Stimulated activated CD4-positive, alpha-beta T cell treated with anti-CD3 and anti-CD28 coated beads, Interleukin-12 subunit alpha, Interleukin-12 subunit beta, amount 100 ng/mL, for 4 hours (primary cell): ENCODE data around the gene TRPV3.

Experiments
- DNase-seq: peaks from one replicate; pipeline ENCODE4 v3.0.0-alpha.2; 2020

The TRPV3 gene

DNA sequence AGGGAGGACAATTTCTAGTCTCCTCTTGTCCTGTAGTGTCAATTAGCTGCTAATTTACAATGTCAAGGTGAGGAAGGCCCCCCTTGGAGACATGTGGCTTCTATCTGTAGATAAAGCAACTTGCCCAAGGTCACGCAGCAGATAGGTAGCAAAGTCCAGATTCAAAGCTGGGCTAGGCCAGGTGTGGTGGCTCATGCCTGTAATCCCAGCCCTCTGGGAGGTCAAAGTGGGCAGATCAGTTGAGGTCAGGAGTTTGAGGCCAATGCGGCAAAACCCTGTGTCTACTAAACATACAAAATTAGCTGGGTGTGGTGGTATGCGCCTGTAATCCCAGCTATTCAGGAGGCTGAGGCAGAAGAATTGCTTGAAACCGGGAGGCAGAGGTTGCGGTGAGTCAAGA lies 11.1 kb downstream of the TRPV3 start:
- no peak for DNase-seq

DNA sequence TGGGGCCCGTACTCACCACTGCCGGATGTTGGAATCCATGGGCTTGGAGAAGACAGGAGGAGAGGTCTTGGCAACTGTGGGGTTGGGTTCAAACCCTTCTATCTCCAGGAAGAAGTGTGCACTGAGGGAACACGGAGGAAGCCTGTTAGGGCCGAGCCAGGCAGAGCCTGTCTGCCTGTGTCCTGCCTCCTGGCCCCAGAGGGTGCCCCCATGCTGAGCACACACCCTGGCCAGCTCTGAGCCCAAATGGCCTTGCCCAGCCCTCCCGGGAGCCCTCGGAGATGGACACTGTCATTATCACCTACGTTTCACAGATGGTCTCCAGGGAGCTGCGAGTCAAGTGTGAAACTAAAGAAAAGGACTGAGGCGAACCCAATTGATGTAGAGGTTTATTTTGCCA lies 12.5 kb downstream of the TRPV3 start:
- DNase-seq = no peak

DNA sequence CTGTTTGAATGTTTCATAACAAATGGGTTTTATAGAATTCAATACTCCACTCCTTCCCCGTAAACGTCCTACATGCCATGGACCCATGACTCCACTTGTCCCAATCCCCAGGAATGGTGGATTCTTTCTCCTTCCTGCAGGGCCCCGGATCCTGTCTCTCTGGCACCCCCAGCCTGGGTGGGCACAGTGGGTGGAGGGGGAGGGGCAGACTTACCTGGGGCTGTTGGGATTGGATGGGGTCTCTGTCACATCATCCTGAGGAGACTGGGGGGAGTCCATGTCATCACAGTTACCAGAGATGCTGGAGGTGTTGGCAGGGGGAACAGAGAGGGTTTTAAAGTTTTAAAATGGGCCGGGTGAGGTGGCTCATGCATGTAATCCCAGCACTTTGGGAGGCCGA lies 13.2 kb downstream of the TRPV3 start:
- no peak for DNase-seq

DNA sequence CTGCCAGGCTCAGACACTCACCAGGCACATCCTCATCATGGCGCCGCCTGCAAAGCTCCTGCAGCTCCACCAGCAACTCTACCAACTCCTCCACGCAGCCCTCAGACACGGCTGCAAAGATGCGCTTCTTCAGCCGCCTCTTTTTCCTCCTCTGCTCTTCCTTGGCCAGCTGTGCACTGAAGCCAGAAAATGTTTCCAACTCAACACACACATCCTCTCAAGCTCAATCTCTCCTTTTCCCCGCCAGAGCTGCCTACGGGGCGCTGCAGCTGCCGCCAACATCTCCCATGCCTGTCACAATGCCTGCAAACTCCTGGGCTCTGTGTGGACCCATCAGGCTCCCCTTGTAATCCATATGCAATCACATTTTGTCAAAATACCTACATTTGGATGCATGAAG lies 14.2 kb downstream of the TRPV3 start:
- DNase-seq = no peak

DNA sequence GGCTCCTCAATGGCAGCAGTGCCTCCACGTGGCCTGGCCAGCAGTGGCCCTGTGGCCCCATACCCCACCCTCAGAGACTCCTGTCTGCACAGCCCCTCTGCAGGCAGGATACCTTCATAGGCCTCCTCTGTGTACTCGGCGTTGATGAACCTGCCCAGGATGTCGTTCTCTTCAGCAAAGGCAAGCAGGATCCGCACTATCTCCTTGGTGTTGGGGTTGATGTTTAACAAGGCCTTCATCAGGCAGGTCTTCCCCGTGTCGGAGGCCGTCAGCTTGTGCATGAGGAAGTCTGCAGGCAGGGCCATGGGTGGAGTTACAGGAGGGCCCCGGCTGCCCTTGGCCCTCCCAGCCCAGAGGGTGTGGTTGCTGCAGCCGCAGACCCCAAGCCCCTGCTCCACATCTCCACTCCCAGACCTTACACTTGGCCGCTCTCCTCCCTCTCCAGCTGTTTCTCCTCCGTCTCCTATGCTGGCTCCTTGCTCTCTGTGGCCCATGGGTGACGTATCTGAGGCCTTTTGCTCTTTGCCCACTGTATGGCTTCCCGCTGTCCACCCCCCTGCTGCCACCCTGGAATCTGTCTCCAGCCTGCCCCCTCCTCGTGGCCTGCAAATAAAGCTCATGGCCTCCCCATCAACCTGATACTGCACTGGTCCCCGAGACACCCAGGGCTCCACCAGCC lies 15.1 kb downstream of the TRPV3 start:
- DNase-seq = no peak

DNA sequence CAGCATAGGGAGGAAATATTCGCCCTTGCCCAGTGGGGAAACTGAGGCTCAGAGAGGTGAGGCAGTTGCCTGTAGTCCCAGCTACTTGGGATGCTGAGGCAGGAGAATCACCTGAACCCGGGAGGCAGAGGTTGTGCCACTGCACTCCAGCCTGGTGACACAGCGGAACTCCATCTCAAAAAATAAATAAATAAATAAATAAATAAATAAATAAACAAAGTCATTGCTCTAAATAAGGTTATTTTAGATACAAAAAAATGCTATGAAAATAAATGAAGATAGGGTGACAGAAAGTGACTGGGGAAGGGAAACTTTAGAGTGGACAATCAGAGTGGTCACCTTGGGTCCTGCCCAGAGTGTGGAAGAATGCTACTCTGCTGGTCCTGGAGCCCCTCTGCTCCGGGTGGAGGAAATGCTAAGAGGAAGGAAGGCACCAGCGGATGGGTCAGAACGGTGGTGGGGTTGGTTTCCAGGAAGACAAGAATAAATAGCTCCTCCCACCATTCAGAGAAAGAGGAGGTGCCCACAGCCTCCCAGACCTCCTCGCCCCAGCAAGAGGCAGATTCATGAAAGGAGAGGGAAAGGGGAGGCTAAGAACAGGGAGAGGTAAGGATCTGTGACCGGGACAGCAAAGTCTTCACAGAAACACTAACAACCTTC lies 17.6 kb downstream of the TRPV3 start:
- DNase-seq = no peak

DNA sequence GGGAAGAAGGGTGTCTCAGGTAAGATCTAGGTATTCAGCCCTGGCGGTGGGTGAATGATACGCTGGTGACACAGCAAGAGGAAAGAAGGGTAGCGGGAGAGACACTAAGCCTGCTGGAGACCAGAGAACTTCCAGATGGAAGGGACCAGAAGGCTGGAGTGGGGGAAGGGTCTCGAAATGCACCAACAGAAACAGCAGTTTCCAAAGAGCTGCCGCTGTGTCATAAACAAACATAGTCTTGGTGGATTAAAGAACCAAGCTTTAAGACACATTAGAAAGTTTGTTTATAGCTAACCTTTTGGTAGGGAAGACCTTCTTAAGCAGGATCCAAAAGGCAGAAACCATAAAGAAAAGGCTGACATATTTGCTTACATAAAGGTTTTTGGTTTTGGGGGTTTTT lies 20.9 kb downstream of the TRPV3 start:
- no peak for DNase-seq

DNA sequence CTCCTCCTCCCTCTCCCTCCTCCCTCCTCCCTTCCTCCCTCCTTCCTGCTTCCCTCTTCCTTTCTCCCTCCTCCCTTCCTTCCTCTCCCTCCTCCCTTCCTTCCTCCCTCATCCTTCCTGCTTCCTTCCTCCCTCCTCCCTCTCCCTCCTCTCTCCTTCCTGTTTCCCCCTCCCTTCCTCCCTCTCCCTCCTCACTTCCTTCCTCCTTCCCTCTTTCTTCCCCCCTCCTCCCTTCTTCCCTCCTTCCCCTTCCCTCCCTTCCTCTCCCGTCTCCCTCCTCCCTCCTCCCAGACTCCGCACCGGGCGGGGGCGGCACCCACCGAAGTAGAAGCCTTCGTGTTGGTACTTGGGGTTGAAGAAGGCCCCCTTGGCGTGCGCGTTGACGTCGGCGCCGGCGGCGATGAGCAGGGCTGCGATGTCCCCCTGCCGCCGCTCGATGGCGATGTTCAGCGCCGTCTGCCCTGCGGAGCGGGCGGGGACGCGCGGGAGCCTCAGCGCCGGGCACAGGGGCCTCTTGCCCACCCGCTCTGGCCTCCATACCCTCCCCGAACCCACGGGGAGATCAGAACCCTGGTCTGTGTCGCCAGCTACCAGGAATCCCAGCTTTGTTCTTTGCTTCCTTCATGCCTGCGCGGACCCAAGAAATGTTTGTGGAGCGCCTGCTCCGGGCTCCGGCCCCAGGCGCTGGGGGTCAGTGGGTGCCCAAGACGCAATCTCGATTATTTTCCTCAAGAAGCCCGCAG lies 22.2 kb downstream of the TRPV3 start:
- peak; percentile 54 for DNase-seq

DNA sequence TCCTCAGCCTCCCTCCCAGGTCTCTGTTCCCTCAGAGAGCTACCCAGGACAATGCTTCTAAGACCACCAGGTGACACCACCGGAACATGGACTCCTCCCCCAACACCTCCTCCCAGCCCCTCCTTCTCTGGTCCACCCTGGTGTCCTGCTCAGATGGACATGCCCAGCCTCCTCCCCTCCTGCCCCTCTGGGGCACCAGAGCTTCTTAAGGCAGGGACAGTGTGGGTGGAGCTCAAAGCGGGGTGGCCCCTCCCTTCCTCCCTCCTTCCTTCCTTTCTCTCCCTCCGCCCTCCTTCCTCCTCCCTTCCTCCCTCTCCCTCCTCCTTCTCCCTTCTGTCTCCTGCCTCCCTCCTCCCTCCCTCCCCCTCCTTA lies 22.7 kb downstream of the TRPV3 start:
- no peak for DNase-seq

DNA sequence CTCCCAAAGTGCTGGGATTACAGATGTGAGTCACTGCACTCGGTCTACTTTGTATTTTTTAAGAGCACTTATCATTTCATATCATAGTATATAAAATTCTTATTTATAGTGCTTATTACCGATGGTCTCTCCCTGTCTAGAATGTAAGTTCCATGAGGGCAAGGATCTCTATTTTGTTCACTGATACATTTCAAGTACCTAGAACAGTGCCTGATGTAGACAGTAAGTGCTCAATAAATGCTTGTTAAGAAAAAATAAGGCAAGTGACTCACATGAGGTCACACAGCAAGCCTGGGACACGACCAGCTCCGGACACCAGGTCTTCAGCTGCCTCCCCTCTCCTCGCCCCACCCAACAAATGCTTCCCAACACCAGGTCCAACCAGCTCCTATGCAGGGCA lies 23.9 kb downstream of the TRPV3 start:
- no peak for DNase-seq

DNA sequence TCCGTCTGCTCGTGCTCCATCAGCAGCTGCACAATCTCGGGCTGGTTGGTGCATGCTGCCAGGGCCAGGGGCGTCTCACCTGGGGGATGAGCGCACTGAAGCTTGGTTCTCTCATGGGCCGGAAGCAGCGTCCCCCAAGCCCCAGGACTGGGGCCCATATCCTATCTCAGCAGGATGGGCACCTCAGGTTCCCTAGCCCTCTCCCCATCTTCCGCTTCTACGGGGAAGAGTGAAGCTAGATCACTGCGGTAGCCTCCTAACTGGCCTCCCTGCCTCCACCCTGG lies 24.8 kb downstream of the TRPV3 start:
- DNase-seq = no peak

DNA sequence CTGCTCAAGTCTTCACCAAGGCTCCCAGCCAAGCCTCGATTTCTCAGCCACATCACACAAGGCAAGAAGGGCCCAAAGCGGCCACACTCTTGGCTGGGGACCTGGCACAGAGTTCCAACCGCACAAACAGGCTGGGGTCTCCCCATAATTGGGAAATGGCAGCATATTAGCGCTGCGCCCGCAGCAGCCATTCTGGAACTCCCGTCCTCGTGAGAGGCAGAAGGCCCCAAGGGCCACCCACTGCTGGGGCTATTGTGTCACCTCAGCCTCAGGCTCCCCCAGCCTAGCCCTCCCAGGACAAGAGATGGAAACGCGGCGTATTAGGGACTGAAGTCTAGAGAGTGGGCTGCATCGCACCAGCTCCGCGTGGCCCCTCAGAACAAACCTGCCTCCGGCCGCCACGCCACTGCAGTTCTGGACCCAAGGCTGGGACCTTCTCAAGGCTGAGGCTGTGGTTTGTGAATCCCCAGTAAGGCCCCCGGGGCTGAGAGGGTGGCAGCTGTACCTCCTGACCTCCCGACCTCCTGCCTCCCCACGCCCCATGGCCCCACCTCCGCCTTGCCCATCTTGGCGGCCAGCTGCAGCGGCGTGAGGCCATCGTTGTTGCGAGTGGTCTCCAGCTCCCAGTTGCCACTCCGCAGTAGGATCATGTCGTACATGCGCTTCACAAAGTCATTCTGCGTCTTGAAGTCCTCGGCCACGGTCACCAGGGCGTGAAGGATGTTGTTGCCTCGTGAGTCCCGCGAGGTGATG lies 25.3 kb downstream of the TRPV3 start:
- no peak for DNase-seq

DNA sequence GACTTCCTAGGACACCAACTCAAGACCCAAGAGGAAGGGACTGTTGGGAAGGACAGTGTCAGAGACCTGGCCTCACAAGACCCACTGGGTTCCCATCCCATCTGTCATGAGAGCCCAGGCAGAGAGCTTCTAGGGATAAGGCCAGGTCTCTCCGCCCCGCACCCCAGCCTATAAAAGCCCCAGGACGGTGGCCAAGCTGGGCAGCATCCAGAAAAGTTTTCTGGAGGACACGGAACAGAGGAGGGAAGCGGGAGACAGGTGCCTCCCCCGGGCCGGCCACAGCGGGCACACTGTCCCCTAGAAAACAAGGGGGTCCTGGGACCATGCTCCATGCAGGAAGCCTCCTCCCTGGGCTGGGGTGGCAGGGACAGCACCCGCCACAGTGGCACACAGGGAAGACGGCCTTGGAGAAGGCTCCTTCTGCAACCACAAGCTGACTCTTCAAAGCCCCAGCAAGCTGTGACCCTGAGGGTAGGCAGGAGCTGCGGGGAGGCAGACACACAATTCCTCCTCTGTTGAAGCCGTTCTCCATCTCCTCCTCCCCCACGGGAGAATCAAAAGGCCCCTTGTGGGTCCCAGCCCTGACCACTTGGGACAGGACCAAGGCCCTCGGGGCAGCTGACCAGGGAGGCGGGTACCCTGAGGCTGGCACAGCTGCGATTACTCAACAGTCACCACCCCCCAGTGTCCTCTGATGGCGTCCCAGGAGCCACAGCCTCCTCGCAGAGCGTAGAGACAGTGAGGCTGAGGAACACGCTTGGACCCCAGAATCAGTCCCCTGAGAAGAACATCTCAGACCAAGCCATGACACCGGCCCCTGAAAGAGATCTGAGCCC lies 26.1 kb downstream of the TRPV3 start:
- no peak for DNase-seq

DNA sequence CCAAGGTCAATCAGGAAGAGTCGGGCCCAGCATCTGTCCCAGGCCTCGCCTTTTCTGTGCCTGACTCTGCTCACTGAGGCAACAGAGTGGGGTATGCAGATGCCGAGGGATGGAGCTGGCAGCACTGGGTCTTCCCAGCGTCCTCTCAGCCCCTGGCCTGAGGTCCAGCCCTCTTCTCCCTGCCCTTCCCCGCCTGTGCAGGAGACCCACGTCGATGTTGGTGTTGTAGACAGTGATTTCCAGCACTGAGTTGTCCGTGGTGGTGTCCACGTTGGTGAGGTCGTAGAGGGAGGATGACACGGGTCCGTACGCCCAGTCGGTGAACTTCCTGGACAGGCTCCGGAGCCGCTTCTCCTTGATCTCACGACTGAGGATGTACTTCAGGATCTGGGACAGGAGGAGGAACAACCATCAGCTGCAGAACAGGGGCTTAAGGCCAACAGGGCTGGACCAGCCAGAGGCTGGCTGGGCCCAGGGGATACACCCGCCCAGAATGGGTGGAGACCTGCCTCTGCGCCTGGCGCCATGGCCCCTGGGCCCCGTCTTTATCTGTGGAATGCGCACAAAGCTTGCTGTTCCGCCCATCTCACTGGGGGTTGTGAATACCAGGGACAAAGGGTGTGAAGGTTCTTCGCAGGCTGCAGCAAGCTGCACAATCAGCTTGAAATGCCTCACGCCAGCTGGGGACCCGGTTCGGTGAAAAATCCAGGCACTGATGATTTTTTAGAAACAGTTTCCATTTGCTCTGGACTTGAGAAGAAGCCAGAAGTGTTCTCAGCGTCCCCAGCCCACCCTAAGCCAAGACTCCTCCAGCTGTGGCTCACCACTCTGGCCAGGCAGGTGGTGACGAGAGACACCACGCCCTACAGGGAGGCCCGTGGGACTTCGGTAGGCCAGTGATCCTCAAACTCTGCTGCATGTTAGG lies 27.5 kb downstream of the TRPV3 start:
- DNase-seq = no peak

DNA sequence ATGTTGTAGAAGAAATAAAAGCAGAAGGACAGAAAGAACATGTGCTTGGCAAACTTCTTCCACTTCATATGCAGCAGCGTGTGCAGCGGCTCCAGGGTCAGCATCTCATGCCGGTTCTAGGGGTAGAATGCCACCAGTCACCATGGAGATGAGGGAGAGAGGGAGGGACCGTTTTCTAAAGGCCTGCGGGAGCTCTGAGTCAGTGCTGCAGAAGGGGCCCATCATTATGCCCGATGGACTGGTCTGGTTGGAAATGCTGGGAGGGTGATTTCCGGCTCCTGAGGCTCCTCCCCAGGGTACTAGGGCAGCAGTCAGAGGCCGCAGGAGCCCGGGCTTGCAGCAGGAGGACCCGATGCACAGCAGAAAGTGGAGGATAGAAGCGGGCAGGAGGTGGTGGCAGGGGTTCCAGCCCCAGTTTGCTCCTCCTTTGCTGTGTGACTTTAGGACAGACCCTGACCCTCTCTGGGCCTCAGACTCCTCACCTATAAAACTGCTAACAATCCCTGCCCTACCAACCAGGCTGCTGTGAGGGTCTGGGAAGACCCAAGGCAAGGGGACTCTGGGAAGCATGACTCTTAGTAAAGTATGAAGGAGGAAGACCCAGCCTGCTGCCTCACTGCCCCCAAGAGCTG lies 28.6 kb downstream of the TRPV3 start:
- DNase-seq = no peak

DNA sequence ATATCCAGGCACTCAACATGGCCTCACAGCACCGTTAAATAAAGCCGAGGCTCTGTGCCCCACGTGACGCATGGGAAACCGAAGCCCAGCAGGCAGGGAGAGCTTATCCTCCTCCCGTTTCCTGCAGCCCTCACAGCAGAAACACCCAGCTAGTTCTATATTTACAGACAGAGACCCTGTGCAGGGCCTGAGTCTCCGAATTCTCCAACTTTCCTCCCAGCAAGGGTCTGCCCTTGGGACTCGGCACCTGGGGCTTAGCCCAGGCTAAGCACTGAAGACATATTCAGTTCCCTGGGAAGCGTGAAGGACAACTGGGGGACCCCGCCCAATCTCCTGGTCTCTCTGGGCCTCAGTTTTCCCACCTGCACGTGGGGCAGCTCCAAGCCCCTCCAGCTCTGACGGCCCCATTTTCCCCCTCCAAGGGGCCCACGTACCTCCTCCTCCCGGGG lies 29.2 kb downstream of the TRPV3 start:
- DNase-seq = no peak

DNA sequence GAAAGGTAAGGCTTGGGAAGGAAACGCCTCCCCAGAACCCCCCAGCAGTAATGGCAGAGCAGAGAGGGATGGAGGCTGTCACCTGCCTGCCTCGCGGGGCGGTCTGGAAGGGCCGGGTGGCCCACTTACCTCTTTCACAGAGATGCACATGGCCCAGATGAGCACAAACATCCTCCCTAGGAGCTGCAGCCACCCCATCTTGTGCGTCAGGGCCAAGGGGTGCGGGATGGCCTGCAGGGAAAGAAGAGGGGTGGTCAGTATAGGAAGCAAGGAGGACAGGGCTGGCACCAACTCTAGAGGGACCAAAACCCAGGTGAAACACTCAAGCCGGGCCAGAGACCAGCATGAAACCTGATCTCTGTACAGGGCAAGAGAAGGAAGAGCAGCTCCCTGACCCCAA lies 29.7 kb downstream of the TRPV3 start:
- DNase-seq = no peak

DNA sequence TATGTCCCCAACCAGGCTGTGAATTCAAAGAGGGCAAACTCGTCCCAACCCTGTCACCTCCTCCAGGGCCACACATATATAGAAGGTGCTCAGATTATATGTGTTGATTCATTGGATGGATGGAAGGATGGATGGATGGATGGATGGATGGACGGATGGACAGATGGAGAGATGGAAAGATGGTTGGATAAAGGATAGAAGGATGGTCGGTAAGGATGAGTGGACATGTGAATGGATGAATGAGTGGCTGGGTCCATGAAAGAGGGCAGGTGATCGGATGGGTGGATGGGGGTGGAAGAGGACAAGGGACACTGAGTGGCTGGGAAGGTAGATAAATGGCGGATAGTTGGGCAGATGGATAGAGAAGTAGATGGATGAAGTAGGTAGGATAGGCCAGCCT lies 30.1 kb downstream of the TRPV3 start:
- DNase-seq = no peak

DNA sequence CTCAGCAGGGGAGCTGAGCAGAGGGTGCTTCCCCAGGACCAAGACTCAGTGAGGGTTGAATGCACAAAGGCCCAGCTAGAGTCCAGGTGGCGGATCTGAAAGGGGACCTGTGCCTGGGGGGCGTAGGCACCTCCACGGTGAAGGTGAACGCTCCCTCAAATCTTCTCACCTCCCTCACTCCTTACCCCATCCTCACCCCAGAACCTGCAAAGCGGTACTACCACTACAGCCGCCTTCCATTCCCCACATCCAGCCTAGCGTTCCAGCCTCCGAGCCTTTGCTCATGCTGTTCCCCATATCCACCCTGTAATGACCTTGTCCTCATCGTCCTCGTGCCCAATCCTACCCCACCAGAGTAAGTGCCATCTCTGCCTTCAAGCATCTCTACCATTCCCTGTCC lies 30.6 kb downstream of the TRPV3 start:
- no peak for DNase-seq

DNA sequence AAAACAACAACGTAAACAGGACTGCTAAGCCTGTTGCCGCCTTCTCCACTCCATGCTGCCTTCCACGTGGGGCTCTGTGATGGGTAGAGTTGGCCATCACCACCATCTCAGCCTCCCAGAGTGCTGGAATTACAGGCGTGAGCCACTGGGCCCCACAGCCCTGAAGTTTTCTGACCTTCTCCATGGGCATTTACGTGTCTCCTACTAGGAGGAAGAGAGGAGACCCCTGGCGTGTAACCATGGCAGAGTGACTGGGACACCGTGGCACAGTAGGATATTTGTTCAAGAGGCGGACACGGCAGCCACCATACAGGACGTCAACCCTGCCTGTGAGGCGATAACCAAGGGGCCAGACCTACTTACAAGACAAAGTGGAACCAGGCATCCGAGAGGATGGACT lies 31.1 kb downstream of the TRPV3 start:
- DNase-seq = no peak

DNA sequence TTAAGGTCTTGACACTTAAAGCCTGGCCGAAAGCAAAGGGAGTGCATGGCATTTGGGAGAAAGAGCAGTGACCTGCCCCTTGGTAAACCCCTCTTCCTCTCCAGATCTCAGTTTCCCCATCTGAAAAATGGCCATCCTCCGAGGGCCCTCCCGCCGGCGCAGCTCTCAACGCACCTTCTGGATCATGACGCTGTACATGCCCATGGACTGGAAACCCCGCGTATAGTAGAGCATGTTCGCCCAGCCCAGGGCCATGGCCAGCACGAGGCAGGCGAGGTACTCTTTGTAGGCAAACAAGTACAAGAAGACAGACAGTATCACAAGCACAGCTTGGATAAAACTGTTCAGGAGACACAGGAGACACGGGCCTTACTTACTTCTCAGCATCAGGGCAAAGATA lies 33.6 kb downstream of the TRPV3 start:
- no peak for DNase-seq
